Right lobe of liver (tissue), 4 donors: ENCODE data around the gene MACROH2A2.

Source experiments
- CTCF ChIP-seq, 4 donors: fragments of 200-600 bp in 3 of 4; fragments of 450-650 bp in 1 of 4; IDR thresholded peaks; one replicate each; pipeline versions ENCODE4 v1.5.1 to v1.8.0; 2016 to 2022; ENCODE audit warnings: antibody characterized with exemption in 4 of 4, mild to moderate bottlenecking in 2 of 4
- POLR2A ChIP-seq: fragments of 450-650 bp; IDR thresholded peaks from one replicate; pipeline ENCODE4 v1.6.1; 2017; ENCODE audit warnings: antibody characterized with exemption, mild to moderate bottlenecking
- donor health status: DM: no; HTN: no; CAD: no.
- donor health status: DM: no; HTN: no; CAD: no.
- donor health status: DM: no; HTN: yes; CAD: no.

GRCh38 chr10:70118196-70118595, 65.5 kb downstream of the MACROH2A2 start:
- no peak for TF ChIP-seq CTCF (IDR thresholded peaks at IDR 0.05)
- TF ChIP-seq POLR2A: no peak
